ENCODE measurements around the gene CPNE1. TPM values are rescaled to one million over a fixed set of nuclear protein-coding genes. Genes with fewer than 3 reads are reported as not detected.

CPNE1 gene
- total and polyA plus RNA-seq, 2 of the 8 experiments (the other 6 are each of a cell fraction or from before 2014, with no cell fraction given): 294 to 346 TPM

DNA sequence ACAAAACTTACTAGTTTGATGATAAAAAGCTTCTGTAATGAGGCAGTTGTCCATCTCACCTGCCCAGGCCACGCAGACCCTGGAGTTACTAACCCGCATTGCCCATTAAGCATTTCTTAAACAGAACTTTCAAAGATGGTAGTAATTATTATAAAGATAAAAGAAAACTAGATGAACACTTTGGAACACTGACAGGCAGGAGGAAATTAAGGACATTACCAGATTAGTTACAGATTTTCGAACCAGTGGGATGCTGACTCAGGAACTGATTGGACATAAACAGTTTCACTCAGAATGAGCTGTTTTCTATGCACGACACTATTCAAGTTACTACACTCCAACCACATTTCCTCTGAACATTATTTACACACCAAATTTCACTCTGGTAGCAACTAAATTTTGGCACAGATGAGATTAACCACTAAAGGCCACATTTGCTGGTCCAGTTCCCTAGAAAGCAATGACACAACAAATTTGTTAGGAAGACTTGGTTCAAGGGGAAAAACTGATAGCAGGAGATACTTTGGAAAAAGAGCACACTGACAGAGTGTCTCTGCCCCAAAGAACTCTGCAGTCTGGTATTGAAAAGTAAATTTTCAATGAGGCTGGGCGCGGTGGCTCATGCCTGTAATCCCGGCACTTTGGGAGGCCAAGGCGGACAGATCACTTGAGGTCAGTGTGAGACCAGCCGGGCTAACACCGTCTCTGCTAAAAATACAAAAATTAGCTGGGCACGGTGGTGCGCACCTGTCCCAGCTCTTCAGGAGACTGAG, 37.5 kb upstream of the CPNE1 start:
- Histone ChIP-seq H2AFZ (ENCODE audit: low read length) (no peak overlapping the region), H4K5ac (ENCODE audit: insufficient read length, low read depth, low read length) (no peak overlapping the region), H3K4me1 (replicated peaks in 1 of 4; ENCODE audit: control insufficient read depth in 3 of 4, insufficient read depth in 4 of 4, low read length in 3 of 4) (peaks cover 0 to 2% (median under 1%) of the 10 kb centered on the region in 4 experiments; a peak in 3 of 7 replicates), H2BK120ac (replicated peaks; ENCODE audit: low read depth, low read length) (no peak overlapping the region), H2BK20ac (ENCODE audit: low read length) (no peak overlapping the region), H4K8ac (ENCODE audit: extremely low read depth, insufficient read depth, low read length) (no peak overlapping the region; the same call in 1 of the 2 replicates), H3K9me3 (ENCODE audit: insufficient read depth in 2 of 2, low read depth in 1 of 2, low read length in 1 of 2) (no peaks in the 10 kb centered on the region), H4K20me1 (replicated peaks in 1 of 2; ENCODE audit: control insufficient read depth in 1 of 2, insufficient read depth in 2 of 2, low read length in 2 of 2) (peaks cover 3 to 8% of the 10 kb centered on the region in 2 experiments), H3K27me3 (replicated peaks in 1 of 4; ENCODE audit: control insufficient read depth in 3 of 4, extremely low read depth in 1 of 4, insufficient read depth in 3 of 4, low read length in 3 of 4) (no peaks in the 10 kb centered on the region), H2BK15ac (ENCODE audit: low read length) (no peak overlapping the region), H3K36me3 (ENCODE audit: control insufficient read depth in 2 of 4, insufficient read depth in 4 of 4, low read length in 3 of 4) (peaks cover 18 to 54% (median 33%) of the 10 kb centered on the region in 4 experiments), H3K23ac (ENCODE audit: insufficient read length) (no peak overlapping the region), H3K4me3 (ENCODE audit: extremely low read depth in 1 of 4, insufficient read depth in 2 of 4, low read depth in 3 of 4, low read length in 4 of 4) (no peak overlapping the region), H3K23me2 (ENCODE audit: low read depth, low read length) (peaks cover 13% of the 10 kb centered on the region), H3K18ac (ENCODE audit: extremely low read depth, low read length) (no peak overlapping the region), H3K79me2 (ENCODE audit: control insufficient read depth in 1 of 2, insufficient read depth in 2 of 2, low read length in 2 of 2) (peaks cover 0 to 8% of the 10 kb centered on the region in 2 experiments; a peak in 2 of 4 replicates), H4K91ac (replicated peaks; ENCODE audit: insufficient read length, low read length) (no peak overlapping the region), H3K4ac (replicated peaks; ENCODE audit: insufficient read length, low read depth, low read length) (no peak overlapping the region), H3K79me1 (ENCODE audit: low read depth, low read length) (no peaks in the 10 kb centered on the region), H2BK12ac (ENCODE audit: low read depth, low read length) (no peak overlapping the region), H2AK5ac (ENCODE audit: low read depth, low read length) (no peak overlapping the region), H3K14ac (ENCODE audit: insufficient read length) (no peak overlapping the region), H3K56ac (replicated peaks; ENCODE audit: insufficient read length, low read depth, low read length) (no peak overlapping the region), H3K9ac (replicated peaks in 1 of 4; ENCODE audit: extremely low read depth in 1 of 4, low read depth in 3 of 4, low read length in 3 of 4) (no peak overlapping the region), H2BK5ac (ENCODE audit: low read depth, low read length) (no peak overlapping the region), H3K27ac (ENCODE audit: low read depth, low read length) (no peak overlapping the region), H3K4me2 (ENCODE audit: insufficient read depth in 1 of 2, low read depth in 2 of 2, low read length in 2 of 2) (no peak overlapping the region)
- TF ChIP-seq BACH1 (IDR thresholded peaks at IDR 0.05; ENCODE audit: low read length): no peak
- peak in 1 of 2 experiments; percentile 64; a peak in 2 of 3 replicates for TF ChIP-seq POLR2A (IDR thresholded peaks at IDR 0.05; ENCODE audit: control extremely low read depth in 1 of 2, low read depth in 2 of 2, low read length in 2 of 2)
- CTCF ChIA-PET (ENCODE audit: partially characterized antibody): interaction anchor here (0.6 to 1.3 kb wide), 3 partner anchors 9 to 93 kb away, joined by 3 to 5 read pairs (median 3); partner anchors contain the start of gene RBM39
- FAIRE-seq: no peak
- 96% methylated on average over 12 of the region's 12 CpGs; no CpG with 5 or more reads in 1 of the 2 experiments for WGBS, 2 experiments (ENCODE audit: extremely low coverage in 1 of 2, insufficient coverage in 1 of 2, insufficient read length in 1 of 2, insufficient replicate concordance in 2 of 2, low coverage in 1 of 2, low lambda C conversion rate in 2 of 2, missing lambda C conversion rate in 1 of 2)
- no peak for DNase-seq (ENCODE audit: low read depth in 1 of 2, low spot score in 2 of 2)
- POLR2A ChIA-PET (ENCODE audit: partially characterized antibody): interaction anchor here (0.6 to 40.1 kb wide), 14 partner anchors 9 to 184 kb away, joined by 3 to 2341 read pairs (median 4); partner anchors contain the start of gene RBM39
